GM18951 (cell line): Measurements from ENCODE around the gene PHLPP2.

Experiments used
- POLR2A ChIP-seq: IDR thresholded peaks from 4 replicates; pipeline ENCODE4 v1.6.1; 2011; ENCODE audit warnings: mild to moderate bottlenecking; ENCODE audit not compliant: insufficient read length, insufficient read depth; ENCODE audit errors: extremely low read depth
- in situ Hi-C: fragments of 300-500 bp; cut with MboI; formaldehyde crosslinking; loops from one replicate; pipeline ENCODE4 v1.12.0; 2022; ENCODE audit warnings: low sequenced_read_pairs, mixed read lengths, inconsistent platforms; ENCODE audit not compliant: unreplicated experiment

The PHLPP2 gene

GRCh38 chr16:71734511-71734910 is 10.0 kb upstream of the PHLPP2 start:
- no peak for TF ChIP-seq POLR2A
- in situ Hi-C loops, result no loop called here

DNA sequence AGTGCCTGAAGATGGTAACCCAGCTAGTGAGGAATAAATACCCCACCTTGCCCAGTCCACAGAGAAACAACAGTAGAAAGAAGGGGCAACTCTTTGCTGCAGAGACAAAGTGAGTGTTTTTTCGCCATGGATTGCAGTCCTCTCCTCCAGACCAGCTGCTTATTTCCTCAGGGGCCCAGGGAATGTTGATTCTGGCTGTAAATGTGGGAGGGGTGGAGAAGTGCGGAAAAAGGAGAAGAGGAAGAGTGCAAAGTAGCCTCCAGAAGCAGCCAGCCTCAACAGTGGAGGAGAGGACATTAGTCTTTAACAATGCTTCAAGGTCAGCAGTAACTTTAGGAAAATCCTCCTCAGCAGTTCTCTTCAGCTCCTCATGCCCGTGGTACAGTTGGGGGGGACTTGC is 8.1 kb upstream of the PHLPP2 start:
- TF ChIP-seq POLR2A, result no peak
- in situ Hi-C loops, result no loop called here

DNA sequence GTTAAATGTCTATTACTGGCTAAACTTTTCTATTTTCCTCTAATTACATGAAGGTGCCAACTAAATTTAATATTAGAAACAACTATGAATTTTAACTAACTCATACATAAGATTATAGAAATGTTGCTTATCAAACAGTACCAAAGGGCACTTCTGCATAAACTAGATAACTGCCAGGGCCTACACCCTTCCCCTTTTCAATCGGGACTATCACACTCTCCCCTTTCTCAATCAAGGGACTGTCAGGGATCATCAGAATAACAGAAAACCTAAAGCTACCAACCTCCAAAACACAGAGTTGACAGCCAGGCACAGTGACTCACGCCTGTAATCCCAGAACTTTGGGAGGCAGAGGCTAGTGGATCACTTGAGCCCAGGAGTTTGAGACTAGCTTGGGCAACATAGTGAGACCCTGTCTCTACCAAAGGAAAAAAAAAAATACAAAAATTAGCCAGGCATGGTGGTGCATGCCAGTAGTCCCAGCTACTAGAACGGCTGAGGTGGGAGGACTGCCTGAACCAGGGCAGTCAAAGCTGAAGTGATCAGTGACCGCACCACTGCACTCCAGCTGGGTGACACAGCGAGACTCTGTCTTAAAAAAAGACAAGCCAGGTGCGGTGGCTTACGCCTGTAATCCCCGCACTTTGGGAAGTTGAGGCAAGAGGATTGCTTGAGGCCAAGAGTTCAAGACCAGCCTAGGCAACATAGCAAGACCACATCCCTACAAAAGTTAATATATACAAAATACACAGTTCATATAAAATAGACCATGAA is 3.2 kb upstream of the PHLPP2 start:
- in situ Hi-C loops, result no loop called here
- TF ChIP-seq POLR2A, result no peak

DNA sequence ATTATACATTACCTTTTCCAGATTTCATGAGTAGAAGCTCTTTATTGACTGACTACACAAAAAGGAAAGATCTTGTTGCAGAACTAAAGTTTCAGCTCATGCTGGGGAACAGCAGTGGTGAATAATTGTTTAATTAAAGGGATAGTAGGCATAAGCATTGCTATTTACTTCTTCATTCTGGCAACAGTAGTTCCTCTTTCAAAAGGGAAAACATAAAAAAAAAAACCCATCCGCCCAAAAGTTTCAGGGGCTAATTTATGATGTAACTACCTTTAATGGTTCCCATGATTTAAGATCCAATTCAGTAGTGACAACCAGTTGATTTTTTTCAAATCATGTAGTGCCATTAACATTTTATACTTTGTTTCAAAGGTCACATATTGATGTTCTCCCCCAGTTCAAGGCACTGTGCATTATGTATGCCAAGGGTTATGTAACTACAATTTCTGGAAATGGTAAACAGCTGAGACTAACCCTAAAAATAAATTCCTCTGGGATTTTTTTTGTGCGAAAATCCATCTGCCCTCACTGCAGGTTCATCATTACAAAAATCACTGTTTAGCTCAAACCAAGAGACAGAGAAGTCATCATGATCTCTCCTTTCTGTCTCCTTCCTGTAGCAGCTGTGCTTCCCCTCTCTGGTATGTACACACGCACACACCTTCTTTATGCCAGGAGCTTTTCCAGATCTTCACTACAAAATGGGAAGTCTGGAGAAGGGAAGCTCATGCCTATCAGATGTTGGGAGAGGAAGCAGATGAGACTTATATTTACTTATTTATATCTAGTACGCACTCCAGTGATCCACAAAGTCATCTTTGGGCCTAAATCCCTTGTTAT is 2.2 kb upstream of the PHLPP2 start:
- in situ Hi-C loops, result no loop called here
- no peak for TF ChIP-seq POLR2A

DNA sequence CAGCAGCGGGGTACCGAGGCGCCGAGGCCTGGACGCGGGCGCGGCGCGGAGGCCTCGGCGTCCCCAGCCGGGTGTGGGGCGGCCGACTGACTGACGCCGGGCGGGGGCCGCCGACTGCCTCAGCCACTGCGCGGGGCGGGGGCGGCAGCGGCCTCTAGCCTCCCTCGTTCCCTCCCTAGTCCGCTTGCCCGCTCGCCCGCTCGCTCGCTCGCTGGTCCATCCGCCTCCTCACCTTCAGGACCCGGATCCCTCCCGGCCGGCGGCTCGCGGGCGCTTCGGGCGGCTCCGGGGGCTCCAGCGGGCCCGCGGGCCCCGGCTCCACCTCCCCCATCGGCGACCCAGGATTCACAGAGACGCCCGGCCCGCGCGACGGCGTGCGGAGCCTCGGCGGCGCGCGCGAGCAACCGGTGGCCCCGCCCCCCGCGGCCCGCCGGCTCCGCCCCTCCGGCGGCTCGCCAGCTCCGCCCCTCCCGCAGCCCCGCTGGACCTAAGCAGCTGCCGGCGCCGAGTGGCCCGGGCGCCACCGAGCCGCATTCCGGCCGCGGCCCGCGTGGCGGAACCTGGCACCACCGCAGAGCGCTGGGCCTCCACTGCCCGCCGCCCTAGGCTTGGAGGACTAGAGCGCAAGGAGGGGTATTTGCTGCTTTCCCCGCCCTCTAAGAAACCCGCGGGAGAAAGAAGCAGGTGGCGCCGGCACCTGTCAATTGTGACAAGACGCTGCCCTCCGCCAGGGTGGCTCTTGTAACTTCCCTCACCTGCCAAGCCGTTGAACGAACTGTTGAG is 773 bp downstream of the PHLPP2 start:
- TF ChIP-seq POLR2A, result peak; percentile 61
- in situ Hi-C loops, result no loop called here

DNA sequence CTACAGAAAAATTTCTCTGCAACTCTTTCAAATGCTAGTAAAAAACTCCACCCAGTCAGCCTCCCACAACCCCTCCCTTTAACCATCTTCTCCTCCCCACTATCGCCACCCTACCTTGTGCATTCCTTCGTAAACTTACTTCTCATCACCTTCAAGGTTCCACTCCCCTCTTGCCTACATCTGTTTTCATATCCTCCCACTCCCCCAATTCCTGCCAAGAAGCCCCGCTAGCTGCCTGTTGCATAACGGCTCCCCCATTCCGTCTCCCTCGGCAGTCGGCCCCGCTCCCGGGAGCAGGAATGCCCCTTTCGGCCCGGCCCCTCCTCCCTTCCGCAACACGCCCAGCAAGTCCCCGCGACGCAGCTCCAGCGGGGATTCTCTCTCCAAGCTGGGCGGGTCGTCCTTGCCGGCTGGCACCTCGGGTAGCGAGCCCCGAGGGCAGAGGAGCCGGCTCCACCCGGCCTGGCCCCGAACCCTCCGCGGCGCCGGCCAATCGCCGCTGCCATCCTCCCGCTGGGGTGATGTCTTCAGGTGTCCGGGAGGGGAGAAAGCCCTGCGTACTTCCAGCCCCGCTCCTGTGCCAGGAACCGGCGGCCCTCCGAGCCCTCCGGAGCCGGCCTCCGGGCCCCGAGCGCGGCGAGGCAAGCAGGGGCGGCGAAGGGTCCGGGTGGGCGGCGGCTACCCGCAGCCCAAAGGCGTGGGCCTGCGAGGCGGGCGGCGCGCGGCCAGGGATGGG is 1.5 kb downstream of the PHLPP2 start:
- in situ Hi-C loops, result no loop called here

DNA sequence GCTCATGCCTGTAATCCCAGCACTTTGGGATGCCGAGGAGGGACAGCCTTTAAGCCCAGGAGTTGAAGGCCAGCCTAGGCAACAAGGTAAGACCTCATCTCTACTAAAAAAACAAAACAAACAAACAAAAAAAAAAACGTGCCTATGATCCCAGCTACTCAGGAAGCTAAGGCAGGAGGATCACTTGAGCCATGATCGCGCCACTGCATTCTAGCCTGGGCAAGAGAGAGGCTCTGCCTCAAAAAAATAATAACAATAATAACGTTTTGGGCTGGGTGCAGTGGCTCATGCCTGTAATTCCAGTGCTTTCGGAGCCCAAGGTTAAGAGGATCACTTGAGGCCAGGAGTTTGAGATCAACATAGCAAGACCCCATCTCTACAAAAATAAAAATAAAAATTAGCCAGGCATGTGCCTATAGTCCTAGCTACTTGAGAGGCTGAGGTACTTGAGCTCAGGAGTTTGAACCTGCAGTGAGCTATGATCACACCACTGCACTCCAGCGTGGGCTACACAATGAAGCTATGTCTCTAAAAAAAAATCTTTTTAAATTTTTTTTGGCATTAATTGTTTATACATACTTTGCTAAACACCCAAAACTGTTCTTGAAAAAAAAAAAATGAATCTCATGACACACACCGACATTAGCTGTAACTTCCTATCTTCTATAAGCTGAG is 3.3 kb downstream of the PHLPP2 start:
- no peak for TF ChIP-seq POLR2A
- in situ Hi-C loops, result no loop called here

More for the DNA sequence above, 1.5 kb downstream of the PHLPP2 start:
- TF ChIP-seq POLR2A, result no peak

DNA sequence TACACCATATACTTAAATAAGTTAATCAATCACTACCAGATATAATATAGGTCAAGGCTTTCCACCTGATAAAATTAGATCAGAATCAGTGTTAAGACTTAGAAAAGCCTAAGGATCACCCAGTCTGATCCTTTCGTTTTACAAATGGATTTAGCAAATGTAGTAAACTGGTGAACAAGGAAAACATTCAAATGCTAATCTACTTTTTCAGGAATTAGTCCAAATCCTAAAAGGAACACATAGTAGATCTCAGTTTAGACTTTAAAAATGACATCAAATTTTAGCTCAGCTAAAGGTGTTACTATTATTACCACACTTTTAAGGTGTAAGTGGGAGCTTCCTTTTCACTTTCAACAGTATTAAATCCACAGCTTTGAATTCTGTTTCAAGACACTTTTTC is 12.0 kb downstream of the PHLPP2 start:
- in situ Hi-C loops, result no loop called here
- TF ChIP-seq POLR2A, result no peak

DNA sequence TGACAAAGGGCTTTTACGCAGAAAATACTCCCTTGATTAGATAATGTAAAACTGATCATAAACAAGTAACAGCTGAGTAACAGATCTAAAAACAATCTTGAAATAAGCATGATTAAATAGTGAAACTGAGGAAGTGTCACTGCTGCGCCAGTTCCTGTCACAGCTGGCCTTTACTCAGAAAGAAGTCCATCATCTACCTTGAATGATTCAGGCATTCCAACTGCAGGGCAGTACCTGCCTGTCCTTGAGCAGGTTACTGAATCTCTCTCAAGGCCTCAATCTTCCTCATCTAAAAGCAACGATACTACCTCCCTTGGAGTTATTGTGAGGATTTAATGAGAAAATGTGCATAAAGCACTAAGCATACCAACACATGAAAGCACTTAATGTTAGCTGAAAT is 12.7 kb downstream of the PHLPP2 start:
- in situ Hi-C loops, result no loop called here
- no peak for TF ChIP-seq POLR2A

DNA sequence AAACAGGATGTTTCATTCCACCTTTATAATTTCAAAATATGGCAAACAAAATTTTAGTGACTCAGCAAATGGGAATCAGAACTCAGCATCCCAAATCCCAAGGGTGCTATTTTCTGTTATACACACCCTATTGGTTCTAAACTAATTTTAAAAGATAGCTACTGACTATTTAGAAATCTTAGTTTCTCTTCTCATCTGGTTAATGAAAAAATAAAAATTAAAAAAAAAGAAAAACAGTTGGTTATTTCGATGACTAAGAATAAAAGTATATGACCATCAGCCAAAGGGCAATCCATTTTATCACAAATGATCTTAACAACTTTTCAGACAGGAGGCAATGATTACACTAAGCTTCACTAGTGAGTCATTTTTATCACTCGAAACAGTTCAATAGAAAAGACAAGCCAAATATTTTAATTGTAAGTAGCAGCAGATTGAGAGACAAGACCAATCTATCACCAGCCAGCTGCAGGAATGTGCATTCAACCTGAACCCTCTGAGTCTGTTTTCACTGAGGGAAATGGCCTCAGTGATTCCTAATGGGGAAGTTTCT is 15.2 kb downstream of the PHLPP2 start:
- no peak for TF ChIP-seq POLR2A
- in situ Hi-C loops, result no loop called here

DNA sequence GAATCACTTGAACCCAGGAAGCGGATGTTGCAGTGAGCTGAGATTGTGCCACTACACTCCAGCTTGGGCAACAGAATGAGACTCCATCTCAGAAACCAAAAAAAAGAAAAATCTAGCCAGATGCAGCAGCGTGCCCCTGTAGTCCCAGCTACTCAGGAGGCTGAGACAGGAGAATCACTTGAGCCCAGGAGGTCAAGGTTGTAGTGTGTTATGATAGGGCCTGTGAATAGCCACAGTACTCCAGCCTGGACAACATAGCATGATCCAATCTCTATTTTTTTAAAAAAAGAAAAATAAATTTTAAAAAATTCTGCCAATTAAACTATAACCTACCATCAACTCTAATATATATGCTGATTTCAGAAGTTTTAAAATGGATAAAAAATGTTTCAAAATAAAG is 15.8 kb downstream of the PHLPP2 start:
- in situ Hi-C loops, result no loop called here
- TF ChIP-seq POLR2A, result no peak

GRCh38 chr16:71707199-71707598 is 17.3 kb downstream of the PHLPP2 start:
- TF ChIP-seq POLR2A, result no peak
- in situ Hi-C loops, result no loop called here
